H1 (cell line): ENCODE results near the gene LRCH1. TPM values are rescaled to one million over a fixed set of nuclear protein-coding genes. Genes with fewer than 3 reads are reported as not detected.

Experiments used
- ATF2 ChIP-seq: IDR thresholded peaks from 2 replicates; pipeline ENCODE4 v1.6.1; 2012; ENCODE audit warnings: low read length, inconsistent platforms
- POLR2AphosphoS5 ChIP-seq: IDR thresholded peaks from 2 replicates; pipeline ENCODE4 v1.6.1; 2011; ENCODE audit warnings: low read depth, low read length
- SIN3A ChIP-seq, 2 experiments: IDR thresholded peaks in 1 of 2; conservative IDR thresholded peaks in 1 of 2; 2 replicates each; pipeline ENCODE4 v1.6.1; 2011 to 2012; ENCODE audit warnings: low read length in 2 of 2, improper control_type of control experiment in 1 of 2, low read depth in 1 of 2, mild to moderate bottlenecking in 1 of 2
- SP2 ChIP-seq: IDR thresholded peaks from 2 replicates; pipeline ENCODE4 v1.6.1; 2012; ENCODE audit warnings: mild to moderate bottlenecking, low read length, inconsistent platforms
- TAF1 ChIP-seq: IDR thresholded peaks from 2 replicates; pipeline ENCODE4 v1.6.1; 2011; ENCODE audit warnings: mild to moderate bottlenecking, low read depth, low read length
- polyA plus RNA-seq, 7 experiments: library from polyadenylated mRNA; depleted of rRNA in 3 of 7; stranded (reverse) in 5 of 7; unstranded in 2 of 7; fragments of >200 nt in 5 of 7; fragments of 200-250 nt in 2 of 7; gene quantifications; 1 replicate in 5 of 7; 2 replicates in 1 of 7; 4 replicates in 1 of 7; pipeline versions ENCODE4 v1.2.1 to v1.2.3, GENCODE V29; 2011 to 2013; ENCODE audit warnings: missing spikeins in 2 of 7, mixed read lengths in 2 of 7
- total RNA-seq: library from RNA; stranded (reverse); fragmentation: NEBNext Ultra II Directional; extraction: Animal tissue kit (Norgen Biotek cat#: 25700); gene quantifications from 2 replicates; pipeline ENCODE4 v1.2.1, GENCODE V29; 2021
- TF ChIP-seq, protein P1 (sequence below), 3 experiments: IDR thresholded peaks; 1 replicate in 2 of 3; 2 replicates in 1 of 3; pipeline versions ENCODE4 v1.5.1 to v1.6.1; 2011; ENCODE audit warnings: low read length in 3 of 3, mild to moderate bottlenecking in 3 of 3, inconsistent platforms in 2 of 3, low read depth in 1 of 3, moderate library complexity in 1 of 3; ENCODE audit not compliant: insufficient read depth in 1 of 3; ENCODE audit errors: control extremely low read depth in 1 of 3

LRCH1 gene
- total and polyA plus RNA-seq, 2 of the 8 experiments (the other 6 are each of a cell fraction or from before 2014, with no cell fraction given) = 3.0 to 10.1 TPM

- TF ChIP-seq SIN3A (conservative IDR thresholded peaks at IDR 0.05 in 1 of 2, IDR thresholded peaks at IDR 0.05 in 1 of 2; ENCODE audit: low read depth in 1 of 2, low read length in 2 of 2) (no peak), TAF1 (no peak), SP2 (no peak), POLR2AphosphoS5 (no peak), ATF2 (no peak)
- TF ChIP-seq, protein P1, sequence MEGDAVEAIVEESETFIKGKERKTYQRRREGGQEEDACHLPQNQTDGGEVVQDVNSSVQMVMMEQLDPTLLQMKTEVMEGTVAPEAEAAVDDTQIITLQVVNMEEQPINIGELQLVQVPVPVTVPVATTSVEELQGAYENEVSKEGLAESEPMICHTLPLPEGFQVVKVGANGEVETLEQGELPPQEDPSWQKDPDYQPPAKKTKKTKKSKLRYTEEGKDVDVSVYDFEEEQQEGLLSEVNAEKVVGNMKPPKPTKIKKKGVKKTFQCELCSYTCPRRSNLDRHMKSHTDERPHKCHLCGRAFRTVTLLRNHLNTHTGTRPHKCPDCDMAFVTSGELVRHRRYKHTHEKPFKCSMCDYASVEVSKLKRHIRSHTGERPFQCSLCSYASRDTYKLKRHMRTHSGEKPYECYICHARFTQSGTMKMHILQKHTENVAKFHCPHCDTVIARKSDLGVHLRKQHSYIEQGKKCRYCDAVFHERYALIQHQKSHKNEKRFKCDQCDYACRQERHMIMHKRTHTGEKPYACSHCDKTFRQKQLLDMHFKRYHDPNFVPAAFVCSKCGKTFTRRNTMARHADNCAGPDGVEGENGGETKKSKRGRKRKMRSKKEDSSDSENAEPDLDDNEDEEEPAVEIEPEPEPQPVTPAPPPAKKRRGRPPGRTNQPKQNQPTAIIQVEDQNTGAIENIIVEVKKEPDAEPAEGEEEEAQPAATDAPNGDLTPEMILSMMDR (IDR thresholded peaks at IDR 0.05; ENCODE audit: control extremely low read depth in 1 of 3, insufficient read depth in 1 of 3, low read depth in 1 of 3, low read length in 3 of 3) = no peak
These were observed 31.5 kb upstream of the LRCH1 start (continued) for GRCh38 chr13:46521486-46521885.
